Measurements from ENCODE around the gene IQGAP2.

IQGAP2 gene

GRCh38 chr5:76499507-76500161, 96.5 kb downstream of the IQGAP2 start:
- Histone ChIP-seq H3K4me3 (replicated peaks; ENCODE audit: low read depth, low read length) (no peak overlapping the region), H3K27me3 (replicated peaks; ENCODE audit: control insufficient read depth, insufficient read depth, low read length) (no peaks in the 10 kb centered on the region), H3K36me3 (ENCODE audit: control insufficient read depth, insufficient read depth, low read length) (no peaks in the 10 kb centered on the region)
- no peak for DNase-seq (ENCODE audit: extremely low read depth, insufficient read length)
- no peak for TF ChIP-seq CTCF (IDR thresholded peaks at IDR 0.05; ENCODE audit: insufficient read depth, low read length, poor library complexity, severe bottlenecking)

- Histone ChIP-seq H3K27me3 (replicated peaks; ENCODE audit: control insufficient read depth, insufficient read depth, low read length) (no peaks in the 10 kb centered on the region), H3K4me3 (replicated peaks; ENCODE audit: low read depth, low read length) (no peak overlapping the region), H3K36me3 (ENCODE audit: control insufficient read depth, insufficient read depth, low read length) (no peaks in the 10 kb centered on the region)
- TF ChIP-seq CTCF (IDR thresholded peaks at IDR 0.05; ENCODE audit: insufficient read depth, low read length, poor library complexity, severe bottlenecking), result no peak
- no peak for DNase-seq (ENCODE audit: extremely low read depth, insufficient read length)
Observed at GRCh38 chr5:76500633-76501393, 97.7 kb downstream of the IQGAP2 start.

- no peak overlapping the region for H3K4me3 ChIP-seq (replicated peaks; ENCODE audit: low read depth, low read length)
- DNase-seq (ENCODE audit: extremely low read depth, insufficient read length), result no peak
- H3K36me3 ChIP-seq (ENCODE audit: control insufficient read depth, insufficient read depth, low read length), result no peaks in the 10 kb centered on the region
- H3K27me3 ChIP-seq (replicated peaks; ENCODE audit: control insufficient read depth, insufficient read depth, low read length), result no peaks in the 10 kb centered on the region
- no peak for TF ChIP-seq CTCF (IDR thresholded peaks at IDR 0.05; ENCODE audit: insufficient read depth, low read length, poor library complexity, severe bottlenecking)
Observed at GRCh38 chr5:76503929-76504328, 100.8 kb downstream of the IQGAP2 start.

- no peak for TF ChIP-seq CTCF (IDR thresholded peaks at IDR 0.05; ENCODE audit: insufficient read depth, low read length, poor library complexity, severe bottlenecking)
- Histone ChIP-seq H3K4me3 (replicated peaks; ENCODE audit: low read depth, low read length) (no peak overlapping the region), H3K27me3 (replicated peaks; ENCODE audit: control insufficient read depth, insufficient read depth, low read length) (no peaks in the 10 kb centered on the region), H3K36me3 (ENCODE audit: control insufficient read depth, insufficient read depth, low read length) (no peaks in the 10 kb centered on the region)
- DNase-seq (ENCODE audit: extremely low read depth, insufficient read length), result no peak
Observed at GRCh38 chr5:76504901-76505564, 101.9 kb downstream of the IQGAP2 start.

- no peaks in the 10 kb centered on the region for H3K27me3 ChIP-seq (replicated peaks; ENCODE audit: control insufficient read depth, insufficient read depth, low read length)
- no peak overlapping the region for H3K4me3 ChIP-seq (replicated peaks; ENCODE audit: low read depth, low read length)
- DNase-seq (ENCODE audit: extremely low read depth, insufficient read length), result no peak
- no peak for TF ChIP-seq CTCF (IDR thresholded peaks at IDR 0.05; ENCODE audit: insufficient read depth, low read length, poor library complexity, severe bottlenecking)
- H3K36me3 ChIP-seq (ENCODE audit: control insufficient read depth, insufficient read depth, low read length), result no peaks in the 10 kb centered on the region; the same call in none of the 2 replicates
Observed at GRCh38 chr5:76513476-76513875, 110.4 kb downstream of the IQGAP2 start.

Measured in GM06990 (cell line).